ENCODE data around the gene CNTNAP4.

CNTNAP4 gene

DNA sequence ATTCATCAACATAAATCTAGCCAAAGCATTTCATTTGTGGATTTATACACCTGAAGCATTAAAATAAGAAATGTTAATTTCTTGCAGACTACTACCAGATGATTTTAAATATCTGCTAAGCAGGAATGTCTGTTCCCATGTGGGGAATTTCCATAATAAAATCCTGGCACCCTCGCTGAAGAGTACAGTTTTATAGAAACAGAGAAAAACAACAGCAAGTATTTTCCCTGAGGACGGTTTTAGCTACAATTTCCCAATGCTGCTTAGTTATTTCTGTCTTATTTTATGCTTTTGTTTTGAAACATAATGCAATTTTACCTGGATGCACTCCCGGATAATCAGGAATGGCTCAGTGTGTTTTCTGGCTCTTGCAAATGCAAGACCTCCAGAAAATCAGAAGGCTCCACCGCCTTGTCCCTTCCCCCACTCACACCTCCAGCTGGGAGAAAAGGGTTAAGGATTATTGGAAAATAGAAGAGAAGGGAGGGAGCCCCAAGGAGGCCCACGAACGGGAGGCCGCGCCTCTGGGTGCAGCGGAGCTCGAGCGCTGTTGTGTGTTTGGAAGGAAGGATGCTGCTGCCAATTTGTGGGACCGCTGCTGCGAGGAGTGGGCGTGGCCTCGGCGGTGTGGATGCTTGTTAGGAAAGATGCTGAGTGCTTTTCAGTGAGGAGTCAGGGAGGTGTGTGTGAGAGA, at the start of gene CNTNAP4:
Gene CNTNAP4 (plus strand): TSS at position 657 of the 694 bp plus-strand sequence. CDS start 262 bp downstream, outside the sequence.
- peak in 1 of 2 donors; percentile 6 for DNase-seq (ENCODE audit: low read depth in 2 of 2)
- H3K4me3 ChIP-seq (replicated peaks in 1 of 2; ENCODE audit: low read depth in 2 of 2, low read length in 2 of 2): no peak within 1 kb of the TSS
- TF ChIP-seq, protein P1, sequence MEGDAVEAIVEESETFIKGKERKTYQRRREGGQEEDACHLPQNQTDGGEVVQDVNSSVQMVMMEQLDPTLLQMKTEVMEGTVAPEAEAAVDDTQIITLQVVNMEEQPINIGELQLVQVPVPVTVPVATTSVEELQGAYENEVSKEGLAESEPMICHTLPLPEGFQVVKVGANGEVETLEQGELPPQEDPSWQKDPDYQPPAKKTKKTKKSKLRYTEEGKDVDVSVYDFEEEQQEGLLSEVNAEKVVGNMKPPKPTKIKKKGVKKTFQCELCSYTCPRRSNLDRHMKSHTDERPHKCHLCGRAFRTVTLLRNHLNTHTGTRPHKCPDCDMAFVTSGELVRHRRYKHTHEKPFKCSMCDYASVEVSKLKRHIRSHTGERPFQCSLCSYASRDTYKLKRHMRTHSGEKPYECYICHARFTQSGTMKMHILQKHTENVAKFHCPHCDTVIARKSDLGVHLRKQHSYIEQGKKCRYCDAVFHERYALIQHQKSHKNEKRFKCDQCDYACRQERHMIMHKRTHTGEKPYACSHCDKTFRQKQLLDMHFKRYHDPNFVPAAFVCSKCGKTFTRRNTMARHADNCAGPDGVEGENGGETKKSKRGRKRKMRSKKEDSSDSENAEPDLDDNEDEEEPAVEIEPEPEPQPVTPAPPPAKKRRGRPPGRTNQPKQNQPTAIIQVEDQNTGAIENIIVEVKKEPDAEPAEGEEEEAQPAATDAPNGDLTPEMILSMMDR (IDR thresholded peaks at IDR 0.05; ENCODE audit: low read depth, low read length): no peak

DNA sequence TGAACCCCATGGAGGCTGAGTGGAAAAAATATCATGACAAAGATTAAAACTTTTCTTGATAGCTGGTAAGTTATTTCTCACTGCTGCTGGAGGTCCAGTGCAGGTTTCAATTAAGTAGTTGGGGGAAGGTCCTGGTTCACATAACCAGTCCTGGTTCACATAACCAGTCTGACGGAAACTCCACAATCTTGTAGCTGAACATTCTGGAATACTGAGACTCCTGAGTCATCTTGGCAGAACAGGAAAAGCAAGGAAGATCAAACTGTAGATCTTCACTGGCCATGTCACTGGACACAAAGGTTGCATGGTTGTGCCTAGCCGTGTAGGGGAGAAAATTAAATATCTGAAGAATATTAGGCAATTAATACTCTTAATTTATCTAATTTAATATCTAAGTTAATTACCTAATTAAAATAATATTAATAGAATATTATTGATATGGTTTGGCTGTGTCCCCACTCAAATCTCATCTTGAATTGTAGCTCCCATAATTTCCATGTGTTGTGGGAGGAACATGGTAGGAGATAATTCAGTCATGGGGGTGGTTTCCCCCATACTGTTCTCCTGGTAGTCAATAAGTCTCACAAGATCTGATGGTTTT, 48.6 kb upstream of the CNTNAP4 start:
- H3K4me3 ChIP-seq (replicated peaks in 1 of 2; ENCODE audit: low read depth in 2 of 2, low read length in 2 of 2): no peak overlapping the region
- TF ChIP-seq, protein P1 (IDR thresholded peaks at IDR 0.05; ENCODE audit: low read depth, low read length): no peak
- DNase-seq (ENCODE audit: low read depth in 2 of 2): no peak

DNA sequence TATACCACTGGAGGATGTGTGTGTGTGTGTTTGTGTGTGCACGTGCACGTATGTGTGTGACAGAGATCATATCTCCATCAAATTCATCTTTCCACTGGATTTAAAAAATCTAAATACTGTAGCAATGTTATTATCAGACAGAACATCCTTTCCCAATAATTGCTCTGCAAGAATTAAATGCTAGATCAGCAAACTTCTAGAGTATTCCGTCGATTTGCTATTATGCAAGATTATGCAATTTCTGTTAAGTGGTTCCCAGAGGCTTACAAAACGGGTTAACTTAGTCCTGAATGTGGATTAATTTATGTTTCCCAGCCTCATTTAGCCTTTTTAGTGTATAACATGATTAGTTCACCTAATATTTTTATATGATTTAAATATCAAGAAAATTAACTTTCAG, 44.5 kb upstream of the CNTNAP4 start:
- H3K4me3 ChIP-seq (replicated peaks in 1 of 2; ENCODE audit: low read depth in 2 of 2, low read length in 2 of 2): no peak overlapping the region
- TF ChIP-seq, protein P1 (IDR thresholded peaks at IDR 0.05; ENCODE audit: low read depth, low read length): no peak
- no peak for DNase-seq (ENCODE audit: low read depth in 2 of 2)

DNA sequence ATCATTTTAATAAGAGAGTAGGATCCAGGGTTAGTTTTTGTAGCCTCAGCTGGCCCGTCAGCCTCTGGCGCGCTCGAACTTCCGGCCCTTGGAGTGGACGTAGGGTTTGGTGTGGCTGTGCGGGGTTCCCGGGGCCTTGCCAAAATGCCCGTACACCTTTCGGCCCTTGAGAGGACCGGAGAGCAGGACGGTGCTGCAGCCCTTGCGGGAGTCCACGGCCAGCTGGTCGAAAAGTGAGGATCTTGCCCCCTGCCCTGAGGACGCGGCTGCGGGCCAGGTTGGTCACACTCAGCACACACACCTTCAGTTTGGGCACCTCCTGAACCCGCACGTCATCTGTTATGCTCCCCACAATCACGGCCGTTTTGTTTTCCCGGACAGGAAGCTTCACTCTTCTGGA, 42.2 kb upstream of the CNTNAP4 start:
- TF ChIP-seq, protein P1 (IDR thresholded peaks at IDR 0.05; ENCODE audit: low read depth, low read length): no peak
- DNase-seq (ENCODE audit: low read depth in 2 of 2): no peak
- no peak overlapping the region for H3K4me3 ChIP-seq (replicated peaks in 1 of 2; ENCODE audit: low read depth in 2 of 2, low read length in 2 of 2)

DNA sequence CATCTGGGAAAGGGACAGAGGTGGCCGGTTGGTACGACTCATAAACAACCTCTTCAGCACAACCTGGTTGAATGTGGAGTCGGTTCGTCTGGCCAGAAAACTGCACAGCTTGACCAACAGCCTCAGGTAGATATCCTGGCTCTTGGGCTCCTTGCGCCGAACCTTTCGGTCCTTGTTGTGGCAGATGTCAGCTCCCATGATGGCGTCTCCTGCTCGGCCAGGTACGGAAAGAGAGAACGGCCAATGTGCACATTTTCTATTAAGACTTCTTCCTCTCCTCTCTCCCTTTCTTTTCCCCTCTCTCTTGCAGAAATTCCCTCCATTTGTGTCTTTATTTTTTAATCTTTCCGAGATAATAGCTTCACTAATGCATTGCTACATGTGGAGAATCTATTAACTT, 41.8 kb upstream of the CNTNAP4 start:
- TF ChIP-seq, protein P1 (IDR thresholded peaks at IDR 0.05; ENCODE audit: low read depth, low read length): no peak
- H3K4me3 ChIP-seq (replicated peaks in 1 of 2; ENCODE audit: low read depth in 2 of 2, low read length in 2 of 2): no peak overlapping the region
- no peak for DNase-seq (ENCODE audit: low read depth in 2 of 2)

DNA sequence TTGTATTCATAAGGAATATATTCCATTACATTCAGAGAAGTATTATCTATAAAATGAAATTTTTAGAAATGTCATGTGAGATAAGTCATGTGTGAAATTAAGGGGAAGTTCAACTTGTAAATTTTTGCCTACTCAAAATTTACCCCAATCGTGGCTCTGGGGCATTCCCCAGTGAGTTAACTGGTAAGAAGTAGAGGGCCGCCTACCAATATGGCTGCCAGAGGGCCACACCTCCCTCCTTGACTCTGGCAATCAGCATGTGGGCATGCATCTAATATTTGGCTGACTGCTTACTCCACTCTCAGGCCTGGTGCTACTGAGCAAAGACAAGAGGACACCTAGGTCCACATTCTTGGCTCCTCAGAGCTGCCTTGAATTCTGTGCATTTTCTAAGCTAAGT, 39.7 kb upstream of the CNTNAP4 start:
- TF ChIP-seq, protein P1 (IDR thresholded peaks at IDR 0.05; ENCODE audit: low read depth, low read length): no peak
- DNase-seq (ENCODE audit: low read depth in 2 of 2): no peak
- H3K4me3 ChIP-seq (replicated peaks in 1 of 2; ENCODE audit: low read depth in 2 of 2, low read length in 2 of 2): no peak overlapping the region
